NCI-H1694 treated with DMSO at 0.1 percent for 48 hours (cell line): ENCODE measurements around the gene PAQR8.
"Not testable (repeated sequence)": the region's sequence is repeated elsewhere in the genome, so short reads cannot be mapped to it uniquely, and the experiment has no call there.

Source experiments
- DNase-seq: peaks from one replicate; lab custom pipeline; 2025; lab: John Stamatoyannopoulos, UW

The PAQR8 gene

GRCh38 chr6:52377538-52378221 lies 15.7 kb downstream of the PAQR8 start:
- no peak for DNase-seq

GRCh38 chr6:52381249-52381648 lies 19.3 kb downstream of the PAQR8 start:
- no peak for DNase-seq

- DNase-seq, result no peak
These were observed 22.3 kb downstream of the PAQR8 start for GRCh38 chr6:52384145-52384766.

DNA sequence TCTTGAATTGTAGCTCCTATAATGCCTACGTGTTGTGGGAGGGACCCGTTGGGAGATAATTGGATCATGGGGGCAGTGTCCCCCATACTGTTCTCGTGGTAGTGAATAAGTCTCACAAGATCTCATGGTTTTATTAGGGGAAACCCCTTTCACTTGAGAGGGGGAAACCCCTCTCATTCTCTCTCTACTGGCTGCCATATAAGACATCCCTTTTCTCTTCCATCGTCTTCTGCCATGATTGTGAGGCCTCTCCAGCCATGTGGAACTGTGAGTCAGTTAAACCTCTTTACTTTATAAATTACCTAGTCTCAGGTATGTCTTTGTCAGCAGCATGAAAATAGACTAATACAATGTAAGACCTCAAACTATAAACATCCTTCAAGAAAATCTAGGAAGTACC lies 23.1 kb downstream of the PAQR8 start:
- no peak for DNase-seq

GRCh38 chr6:52388119-52388518 lies 26.2 kb downstream of the PAQR8 start:
- DNase-seq, result not testable (repeated sequence)

DNA sequence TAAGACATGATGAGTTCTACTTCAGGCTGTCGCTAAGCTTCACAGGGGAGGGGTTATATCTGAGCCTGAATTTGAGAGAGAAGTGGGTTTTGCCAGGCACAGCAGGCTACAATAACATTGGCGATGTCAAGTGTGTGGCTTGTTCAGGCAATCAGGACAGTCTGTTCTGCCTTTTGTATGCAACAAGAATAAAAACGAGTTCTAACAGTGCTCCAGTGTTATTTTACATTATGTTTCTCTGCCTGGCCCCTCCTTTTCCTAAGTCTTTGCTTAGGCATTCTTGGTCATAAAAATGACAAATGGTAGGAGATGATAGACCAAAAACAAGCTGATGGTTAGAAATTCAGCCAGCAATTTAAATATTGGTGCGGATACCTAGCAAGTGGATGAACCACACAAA lies 26.8 kb downstream of the PAQR8 start:
- DNase-seq, result no peak

- DNase-seq, result no peak
These were observed 27.3 kb downstream of the PAQR8 start for GRCh38 chr6:52389264-52389625.

DNA sequence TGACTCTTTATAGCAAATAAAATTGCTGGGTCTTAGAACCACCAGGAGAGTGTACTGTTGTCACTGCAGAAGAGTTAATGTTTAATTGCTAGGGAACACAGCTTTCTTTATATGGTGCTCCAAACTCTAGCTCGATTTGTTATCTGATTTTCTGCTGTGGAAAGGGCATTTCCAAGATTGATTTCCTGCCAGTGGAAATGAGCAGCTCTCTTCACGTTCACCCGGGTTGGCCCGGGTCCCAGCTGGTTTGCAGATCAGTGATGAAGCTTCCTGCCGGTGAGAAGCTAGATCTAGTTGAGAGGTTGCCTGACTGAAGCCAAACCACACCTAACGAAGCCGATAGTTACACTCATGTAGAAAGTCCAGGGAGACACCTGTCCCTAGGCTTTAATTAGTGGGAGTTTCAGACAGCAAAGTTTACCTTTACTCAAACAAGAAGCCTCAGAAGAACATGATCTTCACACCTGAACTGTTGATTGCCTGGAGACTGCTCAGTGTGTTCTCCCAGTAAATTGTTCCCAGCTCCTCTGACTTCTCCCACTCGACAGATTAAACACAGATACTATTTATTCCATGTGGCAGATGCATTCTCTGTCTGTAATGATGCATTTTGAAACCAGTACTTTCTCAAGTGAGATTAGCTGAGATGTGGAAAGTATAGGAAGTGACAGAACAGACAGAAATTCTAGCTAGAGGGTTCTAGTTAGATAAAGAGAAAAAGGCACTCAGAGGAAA lies 27.8 kb downstream of the PAQR8 start:
- DNase-seq, result no peak

DNA sequence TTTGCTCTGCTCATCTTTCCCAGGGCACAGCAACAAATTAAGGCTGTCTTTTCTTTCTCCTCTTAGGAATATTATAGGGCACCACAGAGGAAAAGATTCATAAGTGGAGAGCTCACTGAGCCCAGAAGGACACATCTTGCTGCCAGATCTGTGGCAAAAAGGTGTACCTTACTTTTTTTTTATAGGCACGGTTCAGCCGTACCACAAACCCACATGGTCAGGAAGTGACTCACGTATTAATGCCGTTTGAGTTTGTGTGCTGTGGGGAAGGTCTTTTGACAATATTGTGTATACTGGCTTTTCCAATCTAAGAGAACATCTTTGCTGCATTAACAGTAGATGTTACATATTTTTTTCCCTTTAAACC lies 28.4 kb downstream of the PAQR8 start:
- DNase-seq, result no peak

DNA sequence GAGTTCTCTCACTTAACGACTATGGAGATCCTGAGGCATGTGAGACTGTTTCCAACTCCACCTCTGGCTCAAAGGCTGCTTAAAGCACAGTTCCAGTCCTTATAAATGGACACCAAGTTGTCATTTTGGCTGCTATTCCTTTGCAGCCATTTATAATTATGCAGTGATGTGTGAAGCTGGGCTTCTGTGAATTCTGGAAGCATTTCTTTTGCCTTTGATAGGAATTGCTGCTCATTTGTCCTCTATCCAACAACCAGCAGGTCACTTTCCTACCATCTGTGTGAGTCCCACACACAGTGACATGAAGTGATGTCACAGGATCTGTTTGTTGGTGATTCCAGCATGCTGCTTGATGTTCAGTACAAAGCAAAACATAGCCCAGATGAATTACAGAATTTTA lies 29.6 kb downstream of the PAQR8 start:
- DNase-seq, result no peak

DNA sequence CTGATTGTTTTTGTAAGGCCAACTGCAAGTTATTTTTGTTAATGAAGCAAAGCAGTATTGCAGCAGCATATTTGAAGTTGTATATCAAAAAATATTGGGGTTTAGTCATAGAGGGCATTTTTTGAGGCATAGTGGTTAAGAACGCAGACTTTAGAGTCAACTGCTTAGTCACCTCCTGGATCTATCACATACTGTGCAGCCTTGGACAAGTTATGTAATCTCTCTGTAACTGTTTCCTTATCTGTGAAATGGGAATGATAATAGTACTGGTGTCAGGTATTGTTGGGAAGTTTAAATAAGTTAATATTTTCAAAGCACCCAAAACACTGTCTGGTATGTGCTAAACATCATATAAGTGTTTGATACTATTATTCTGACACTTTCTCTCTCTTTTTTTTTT lies 31.0 kb downstream of the PAQR8 start:
- DNase-seq, result no peak

DNA sequence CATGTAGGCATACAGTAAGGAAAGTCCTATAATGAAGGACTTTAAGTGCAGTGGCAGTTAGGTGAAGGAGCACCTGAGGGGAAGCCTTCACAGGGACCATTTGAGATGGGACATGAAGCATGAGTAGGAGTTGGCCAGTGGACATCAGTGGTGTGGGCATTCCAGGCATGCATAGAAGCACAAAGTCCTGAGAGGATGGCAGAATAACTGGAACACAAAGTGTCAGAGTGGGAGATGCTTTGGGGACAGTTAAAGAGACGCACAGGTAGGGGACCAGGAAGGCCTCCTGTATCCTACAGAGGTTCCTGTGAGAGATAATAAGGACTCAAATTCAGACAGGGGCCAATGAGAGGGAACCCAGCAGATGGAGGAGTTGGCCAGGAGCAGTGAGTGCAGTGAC lies 31.8 kb downstream of the PAQR8 start:
- DNase-seq, result no peak

DNA sequence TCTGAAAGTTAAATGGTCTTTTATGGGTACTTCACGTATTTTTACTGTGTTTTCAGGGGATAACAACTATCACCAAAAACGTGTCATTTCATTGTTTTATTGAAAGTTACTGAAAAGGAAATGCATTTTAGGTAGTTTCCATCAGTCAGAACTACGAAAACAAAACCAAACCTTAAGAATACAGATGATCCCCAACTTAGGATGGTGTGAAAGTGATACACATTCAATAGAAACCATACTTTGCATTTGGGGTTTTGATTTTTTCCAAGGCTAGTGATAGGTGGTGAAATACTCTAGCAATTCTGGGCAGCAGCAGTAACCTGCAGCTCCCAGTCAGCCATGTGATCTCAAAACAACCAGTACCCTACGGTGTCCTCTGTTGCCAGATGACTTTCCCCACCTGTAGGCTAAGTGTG lies 32.3 kb downstream of the PAQR8 start:
- DNase-seq, result no peak

- no peak for DNase-seq
These were observed 34.0 kb downstream of the PAQR8 start for GRCh38 chr6:52395969-52396368.

DNA sequence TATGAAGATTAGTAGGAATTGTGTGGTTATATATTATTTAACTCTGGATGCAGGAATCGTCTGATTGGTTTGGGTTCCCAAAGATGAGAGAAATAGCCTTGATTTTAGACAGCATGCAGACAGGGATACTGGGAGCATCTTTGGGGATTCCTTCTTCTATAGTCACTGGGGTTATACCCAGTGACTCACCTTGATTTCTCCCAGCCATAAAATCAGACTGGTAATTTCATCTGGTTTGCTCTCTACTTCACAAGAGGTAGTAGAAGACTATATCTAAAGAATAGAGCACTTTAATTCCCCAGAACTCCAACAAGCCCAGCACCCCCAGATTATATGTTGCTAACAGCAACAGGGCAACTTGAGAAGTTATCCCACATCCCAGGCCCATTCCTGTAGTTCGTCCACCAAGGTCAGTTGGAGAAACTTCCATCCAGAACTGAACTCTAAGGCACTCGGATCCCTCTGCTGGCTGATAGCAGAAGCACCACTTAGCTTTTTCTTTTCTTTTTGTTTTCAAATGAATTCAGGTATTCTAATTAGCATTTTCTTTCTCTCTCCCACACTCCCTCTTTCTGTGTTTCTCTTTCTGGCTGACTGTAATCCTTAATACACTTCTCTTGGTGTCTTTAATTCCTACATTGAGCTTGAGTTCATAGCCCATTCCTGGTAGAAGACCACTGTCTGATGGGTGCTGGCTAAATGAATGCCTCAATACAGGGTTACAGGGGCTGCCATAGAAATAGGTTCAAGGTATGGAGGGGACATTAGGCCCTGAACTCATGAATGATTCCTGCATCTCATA lies 37.8 kb downstream of the PAQR8 start:
- peak; percentile 9 for DNase-seq

DNA sequence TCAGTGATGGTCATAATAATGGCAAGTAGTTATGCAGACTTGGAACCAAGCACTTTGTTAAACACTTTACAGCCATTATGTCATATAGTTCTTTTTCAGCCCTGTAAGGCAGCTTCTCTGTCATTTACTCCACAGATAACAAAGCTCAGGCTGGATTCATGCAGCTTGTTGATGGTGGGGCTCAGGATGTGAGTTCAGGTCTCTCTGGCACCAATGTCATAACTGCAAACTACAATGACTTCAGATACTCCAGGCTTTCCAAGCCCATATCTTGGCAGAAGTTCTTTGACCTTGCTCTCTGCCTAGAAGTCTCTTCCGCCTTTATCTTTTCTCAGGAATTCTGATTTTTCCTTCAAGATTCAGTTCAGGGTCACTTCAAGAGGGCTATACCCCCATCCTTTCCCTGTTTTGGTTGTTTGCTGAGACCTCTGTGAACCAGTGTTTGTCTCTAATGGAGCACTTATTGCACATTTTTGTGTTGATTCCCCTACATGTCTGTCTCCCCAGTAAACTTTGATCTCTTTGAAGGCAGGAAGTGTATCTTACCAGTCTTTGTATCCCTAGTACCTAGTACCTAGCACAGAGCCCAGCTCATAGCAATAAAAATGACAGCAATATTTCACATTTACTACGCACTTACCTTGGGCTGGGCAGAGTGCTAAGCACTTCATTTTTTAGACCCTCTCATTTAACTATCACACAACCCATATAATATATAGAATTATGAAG lies 38.5 kb downstream of the PAQR8 start:
- no peak for DNase-seq

GRCh38 chr6:52403086-52403485 lies 41.1 kb downstream of the PAQR8 start:
- no peak for DNase-seq

DNA sequence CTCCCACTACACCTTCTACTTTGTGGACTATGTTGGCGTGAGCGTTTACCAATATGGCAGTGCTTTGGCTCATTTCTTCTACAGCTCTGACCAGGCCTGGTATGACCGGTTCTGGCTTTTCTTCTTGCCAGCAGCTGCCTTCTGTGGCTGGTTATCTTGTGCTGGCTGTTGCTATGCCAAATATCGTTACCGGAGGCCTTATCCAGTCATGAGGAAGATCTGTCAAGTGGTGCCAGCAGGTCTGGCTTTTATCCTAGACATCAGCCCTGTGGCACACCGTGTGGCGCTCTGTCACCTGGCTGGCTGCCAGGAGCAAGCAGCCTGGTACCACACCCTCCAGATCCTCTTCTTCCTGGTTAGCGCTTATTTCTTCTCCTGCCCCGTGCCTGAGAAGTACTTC lies 41.7 kb downstream of the PAQR8 start:
- peak; percentile 67 for DNase-seq

- DNase-seq, result no peak
These were observed 43.3 kb downstream of the PAQR8 start for GRCh38 chr6:52405243-52405642.

- peak; percentile 47 for DNase-seq
These were observed 45.5 kb downstream of the PAQR8 start for GRCh38 chr6:52407467-52407866.

- DNase-seq, result no peak
These were observed 47.5 kb downstream of the PAQR8 start for GRCh38 chr6:52409499-52409898.

GRCh38 chr6:52410979-52411378 lies 49.0 kb downstream of the PAQR8 start:
- no peak for DNase-seq
